ENCODE data around the gene ANK2.

The ANK2 gene

DNA sequence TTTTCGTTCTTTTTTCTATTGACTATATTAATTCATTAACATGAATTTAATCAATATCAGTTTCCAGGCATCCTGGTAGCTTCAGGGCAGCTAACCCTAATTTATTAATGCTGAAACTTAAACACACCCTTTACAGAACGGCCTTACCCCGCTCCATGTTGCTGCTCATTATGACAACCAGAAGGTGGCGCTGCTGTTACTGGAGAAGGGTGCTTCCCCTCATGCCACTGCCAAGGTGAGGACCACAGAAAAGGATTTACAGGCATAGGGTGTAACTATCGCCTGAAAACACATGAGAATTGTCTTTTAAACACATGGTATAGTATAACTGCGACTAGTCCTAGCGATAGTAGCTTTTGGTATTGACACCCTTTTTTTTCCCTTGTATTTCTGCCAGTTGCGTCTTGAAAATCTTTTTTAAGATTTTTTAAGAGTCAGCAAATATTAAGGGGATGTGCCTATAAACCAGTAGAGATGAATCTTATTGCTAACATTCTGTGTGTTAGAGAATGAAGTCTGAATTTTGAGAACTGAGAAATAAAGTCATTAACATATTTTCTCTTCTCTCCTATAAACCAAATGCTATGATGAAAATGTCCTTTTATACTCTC, 229.0 kb downstream of the ANK2 start:
- DNase-seq (ENCODE audit: low read depth in 1 of 2, low spot score in 1 of 2) = no peak

DNA sequence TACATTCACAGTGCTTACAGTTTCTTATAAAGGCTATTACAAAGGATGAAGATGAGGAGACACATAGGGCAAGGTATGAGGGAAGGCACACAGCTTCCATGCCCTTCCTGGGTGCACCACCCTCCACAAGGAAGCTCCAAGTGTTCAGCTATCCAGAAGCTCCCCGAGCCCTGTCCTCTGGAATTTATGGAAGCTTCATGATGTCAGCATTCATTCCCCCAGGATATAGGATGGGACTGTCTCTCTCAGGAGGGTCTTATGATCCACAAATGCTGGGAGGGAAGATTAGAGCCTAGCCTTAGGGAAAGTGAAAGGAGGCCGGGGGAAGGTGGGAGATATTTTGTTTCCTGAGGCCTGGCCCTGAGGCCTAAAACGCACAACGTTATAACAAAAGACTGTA, 236.0 kb downstream of the ANK2 start:
- DNase-seq (ENCODE audit: low read depth in 1 of 2, low spot score in 1 of 2) = no peak

DNA sequence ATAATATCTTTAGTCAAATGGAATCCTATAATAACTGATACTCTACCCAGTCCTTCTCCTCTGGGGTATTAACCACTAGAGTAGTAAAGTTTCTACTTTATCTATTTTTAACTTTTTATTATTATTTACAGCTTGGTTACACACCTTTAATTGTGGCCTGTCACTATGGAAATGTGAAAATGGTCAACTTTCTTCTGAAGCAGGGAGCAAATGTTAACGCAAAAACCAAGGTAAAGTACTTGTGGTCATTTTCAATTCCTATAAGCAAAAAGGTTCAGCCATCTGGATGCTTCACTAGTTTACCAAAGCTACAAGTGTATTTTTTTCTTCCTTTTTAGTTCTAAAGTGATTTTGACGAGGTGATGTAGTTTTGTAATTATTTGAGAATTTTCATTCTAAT, 238.8 kb downstream of the ANK2 start:
- DNase-seq (ENCODE audit: low read depth in 1 of 2, low spot score in 1 of 2) = no peak

DNA sequence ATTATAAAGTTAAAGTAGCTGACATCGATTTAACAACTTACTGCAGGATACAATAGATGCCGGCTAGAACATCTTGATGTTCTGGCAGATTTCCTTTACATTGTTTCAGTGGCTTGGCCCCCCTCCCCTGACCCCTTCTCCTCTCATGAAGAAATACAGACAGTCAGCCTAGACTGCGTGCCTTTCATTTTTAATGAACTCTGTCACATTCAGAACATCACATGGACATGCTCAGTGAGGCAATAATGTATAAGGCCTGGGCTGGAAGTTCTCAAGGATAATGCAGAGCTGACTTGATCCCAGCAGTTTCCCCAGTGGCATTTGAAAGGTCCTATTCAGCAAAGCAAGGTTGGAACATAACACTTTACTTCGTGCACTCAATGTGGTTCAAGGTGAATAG, 239.2 kb downstream of the ANK2 start:
- no peak for DNase-seq (ENCODE audit: low read depth in 1 of 2, low spot score in 1 of 2)

DNA sequence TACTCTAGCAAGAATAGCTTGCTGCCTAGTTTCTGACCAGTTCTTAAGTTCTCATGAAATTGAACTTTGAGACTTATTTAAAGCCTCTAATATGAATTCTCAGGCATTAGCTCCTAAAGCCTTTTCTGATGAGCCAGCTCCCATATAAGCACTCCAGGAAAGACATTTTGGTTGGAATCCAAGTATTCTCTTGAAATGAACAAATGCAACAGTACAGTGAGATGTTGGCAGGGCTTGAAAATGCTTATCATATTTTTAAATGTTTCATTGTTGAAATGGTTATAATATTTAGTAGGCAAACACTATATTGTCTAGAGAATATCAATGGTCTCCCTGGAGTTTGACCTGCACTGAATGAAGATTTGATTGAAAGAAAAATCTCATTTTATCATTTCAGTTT, 240.3 kb downstream of the ANK2 start:
- DNase-seq (ENCODE audit: low read depth in 1 of 2, low spot score in 1 of 2) = no peak

DNA sequence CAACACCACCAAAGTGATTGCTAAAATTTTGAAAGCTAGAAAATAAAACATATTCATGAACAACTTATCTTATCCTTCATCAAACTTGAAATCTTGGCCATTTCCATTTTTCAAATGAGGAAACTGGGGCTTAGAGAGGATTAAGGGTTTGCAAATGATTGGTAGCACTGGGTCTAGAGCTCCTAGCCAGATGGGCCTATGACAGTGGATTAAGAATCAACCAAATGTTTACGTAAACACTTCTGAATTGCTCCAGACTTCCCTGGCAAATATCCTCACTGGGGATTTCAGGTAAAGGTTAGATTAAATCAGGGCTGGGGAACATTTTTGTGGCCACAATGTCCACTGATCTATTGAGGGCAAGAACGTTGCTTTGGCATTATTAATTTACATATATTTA, 241.2 kb downstream of the ANK2 start:
- no peak for DNase-seq (ENCODE audit: low read depth in 1 of 2, low spot score in 1 of 2)

DNA sequence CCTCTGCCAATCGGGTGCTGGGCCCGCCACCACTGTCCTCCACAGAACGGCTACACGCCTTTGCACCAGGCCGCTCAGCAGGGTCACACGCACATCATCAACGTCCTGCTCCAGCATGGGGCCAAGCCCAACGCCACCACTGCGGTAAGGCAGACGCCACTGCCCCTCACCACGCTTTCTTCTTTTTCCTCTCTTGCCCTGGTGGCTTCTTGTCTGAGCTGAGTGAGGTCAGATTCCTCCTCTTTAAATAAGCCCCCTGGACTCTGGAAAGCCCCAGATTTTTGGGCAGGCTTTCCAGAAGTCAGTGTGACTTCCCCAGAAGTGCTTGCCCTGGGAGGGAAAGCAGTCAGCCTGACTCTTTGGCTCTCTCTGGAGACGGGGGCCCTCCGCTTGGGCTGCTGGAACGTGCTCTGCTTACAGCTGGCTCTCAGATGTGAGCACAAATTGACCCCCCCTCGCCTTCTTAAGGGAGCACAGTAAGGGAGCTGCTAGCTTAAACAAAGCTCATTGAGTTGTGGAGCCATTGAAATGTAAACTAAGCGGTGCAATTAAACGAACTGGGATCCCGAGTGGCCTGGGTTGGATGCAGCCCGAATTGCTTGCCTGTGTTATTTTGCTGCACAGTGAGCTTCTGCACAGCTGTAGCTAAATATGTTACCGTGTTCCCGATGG, 243.1 kb downstream of the ANK2 start:
- DNase-seq (ENCODE audit: low read depth in 1 of 2, low spot score in 1 of 2) = no peak

DNA sequence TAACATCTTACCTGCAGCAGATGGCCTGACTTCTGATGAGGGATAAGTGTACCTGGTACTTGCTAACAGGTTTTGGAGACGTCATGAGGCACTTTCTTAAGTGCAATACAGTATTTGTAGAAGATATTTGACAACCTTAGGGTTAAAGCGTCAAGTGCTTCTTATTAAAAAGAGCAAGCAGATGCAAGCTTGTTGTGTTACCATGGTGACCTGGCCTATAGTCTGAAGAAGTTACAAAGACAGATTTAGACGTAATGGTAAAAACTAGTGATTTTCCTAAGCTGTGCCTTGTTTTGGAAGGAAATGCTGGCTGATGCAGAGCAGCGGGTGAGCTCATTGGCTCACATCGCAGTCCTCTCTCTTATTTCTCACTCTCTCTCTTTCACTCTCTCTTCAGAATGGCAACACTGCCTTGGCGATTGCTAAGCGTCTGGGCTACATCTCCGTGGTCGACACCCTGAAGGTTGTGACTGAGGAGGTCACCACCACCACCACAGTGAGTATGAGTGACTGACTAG, 243.6 kb downstream of the ANK2 start:
- DNase-seq (ENCODE audit: low read depth in 1 of 2, low spot score in 1 of 2) = no peak

DNA sequence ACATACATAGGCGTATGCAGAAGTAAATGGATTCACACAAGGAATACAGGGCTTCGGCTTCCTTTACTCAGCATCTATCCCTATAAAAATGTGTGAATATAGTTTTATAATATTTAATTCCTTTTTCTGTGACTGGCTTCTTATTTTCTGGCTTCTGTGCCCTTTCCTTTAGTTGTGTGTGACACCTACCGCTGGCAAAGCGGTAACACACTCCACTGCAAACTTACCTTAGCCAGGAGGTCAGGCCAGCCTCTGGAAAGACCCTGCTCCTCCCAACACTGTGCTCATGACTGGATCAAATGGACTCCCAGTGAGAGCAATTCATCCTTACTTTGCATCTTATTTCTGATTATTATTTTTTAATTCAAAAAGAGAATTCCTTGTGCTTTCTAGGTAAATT, 244.2 kb downstream of the ANK2 start:
- no peak for DNase-seq (ENCODE audit: low read depth in 1 of 2, low spot score in 1 of 2)

DNA sequence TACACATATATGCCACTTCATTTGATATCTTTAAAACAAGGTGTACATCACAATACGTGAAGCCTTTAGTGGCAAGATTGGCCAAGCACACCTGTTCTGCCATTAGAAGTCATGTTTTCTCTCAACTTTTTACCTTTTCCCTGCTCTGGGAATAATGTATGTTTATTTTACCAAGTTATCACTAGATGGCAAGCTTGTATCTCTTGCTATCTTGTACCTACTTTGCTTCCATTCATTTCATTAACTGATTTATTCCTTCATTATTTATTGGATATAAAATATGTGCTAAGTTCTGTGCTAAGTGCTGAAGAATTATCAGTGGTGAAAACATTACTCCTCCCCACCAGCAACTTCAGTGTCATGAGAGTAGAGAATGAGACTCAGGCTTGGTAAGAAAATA, 245.5 kb downstream of the ANK2 start:
- no peak for DNase-seq (ENCODE audit: low read depth in 1 of 2, low spot score in 1 of 2)

DNA sequence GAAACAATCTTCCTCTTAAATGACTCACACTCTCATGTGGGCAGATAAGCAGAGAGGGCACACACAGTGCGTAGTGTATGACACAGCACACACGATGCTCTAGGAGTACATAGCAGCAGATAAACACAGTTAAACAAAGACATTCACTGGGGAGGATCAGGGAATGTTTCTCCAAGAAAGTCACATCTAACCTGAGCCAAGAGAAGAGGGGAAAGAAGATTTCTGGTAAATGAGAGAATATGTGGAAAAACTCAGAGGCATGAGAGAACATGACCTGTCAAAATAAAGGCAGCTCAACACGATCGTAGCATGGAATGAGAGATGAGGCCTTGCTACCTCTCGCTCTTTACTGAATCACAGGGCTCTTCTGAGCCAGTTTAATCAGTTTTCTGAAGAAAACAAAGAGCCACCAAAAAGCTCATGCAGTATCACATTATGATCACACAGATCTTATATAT, 251.0 kb downstream of the ANK2 start:
- no peak for DNase-seq (ENCODE audit: low read depth in 1 of 2, low spot score in 1 of 2)

DNA sequence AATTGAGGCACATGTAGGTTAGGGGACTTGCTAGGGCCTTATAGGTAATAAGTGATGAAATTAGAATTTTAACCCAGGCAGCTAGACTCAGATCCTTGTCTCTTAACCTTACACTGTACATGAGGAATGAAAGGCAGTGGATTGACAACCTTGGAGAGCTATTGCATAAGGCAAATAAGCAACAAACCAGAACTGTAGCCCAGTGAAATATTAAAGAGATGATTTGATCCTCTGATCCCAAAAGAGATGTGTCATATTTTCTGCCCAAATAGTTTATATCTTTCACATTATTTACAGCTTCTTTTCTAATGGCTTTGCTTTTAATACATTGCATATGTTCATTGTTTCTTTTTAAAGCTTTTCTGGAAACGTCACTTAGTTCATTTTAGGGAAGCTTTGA, 252.6 kb downstream of the ANK2 start:
- no peak for DNase-seq (ENCODE audit: low read depth in 1 of 2, low spot score in 1 of 2)

DNA sequence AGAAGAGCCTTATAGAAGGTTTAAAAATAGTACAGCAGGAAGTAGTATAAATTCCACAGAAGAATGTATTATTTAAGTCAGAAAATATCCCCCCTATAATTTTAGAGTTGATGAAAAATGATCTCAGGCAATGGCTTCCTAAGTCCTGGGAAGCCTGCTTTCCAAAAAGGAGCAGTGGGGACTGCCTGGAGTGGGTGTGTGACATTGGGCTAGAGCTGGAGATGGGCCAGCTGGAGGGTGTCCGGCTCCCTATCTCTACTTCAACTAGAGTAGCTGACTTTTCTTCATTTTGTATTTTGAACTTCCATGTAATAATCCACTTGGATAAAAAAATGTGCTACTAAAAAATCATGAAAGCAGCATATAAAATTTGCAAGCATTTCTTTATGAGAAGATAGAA, 253.9 kb downstream of the ANK2 start:
- no peak for DNase-seq (ENCODE audit: low read depth in 1 of 2, low spot score in 1 of 2)

DNA sequence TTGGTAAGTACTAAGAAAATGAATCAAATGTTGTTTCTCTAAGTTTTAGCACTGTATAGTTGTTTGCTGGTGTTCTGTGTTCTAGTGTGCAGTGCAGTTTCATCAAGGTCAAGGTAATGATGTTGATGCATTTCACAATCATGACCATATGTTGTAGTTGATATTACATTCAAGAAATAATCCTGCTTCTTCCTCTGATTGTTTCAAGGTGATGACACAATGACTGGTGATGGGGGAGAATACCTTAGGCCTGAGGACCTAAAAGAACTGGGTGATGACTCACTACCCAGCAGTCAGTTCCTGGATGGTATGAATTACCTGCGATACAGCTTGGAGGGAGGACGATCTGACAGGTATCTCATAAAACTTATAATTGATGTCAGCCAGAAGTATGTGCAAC, 261.6 kb downstream of the ANK2 start:
- DNase-seq (ENCODE audit: low read depth in 1 of 2, low spot score in 1 of 2) = no peak

DNA sequence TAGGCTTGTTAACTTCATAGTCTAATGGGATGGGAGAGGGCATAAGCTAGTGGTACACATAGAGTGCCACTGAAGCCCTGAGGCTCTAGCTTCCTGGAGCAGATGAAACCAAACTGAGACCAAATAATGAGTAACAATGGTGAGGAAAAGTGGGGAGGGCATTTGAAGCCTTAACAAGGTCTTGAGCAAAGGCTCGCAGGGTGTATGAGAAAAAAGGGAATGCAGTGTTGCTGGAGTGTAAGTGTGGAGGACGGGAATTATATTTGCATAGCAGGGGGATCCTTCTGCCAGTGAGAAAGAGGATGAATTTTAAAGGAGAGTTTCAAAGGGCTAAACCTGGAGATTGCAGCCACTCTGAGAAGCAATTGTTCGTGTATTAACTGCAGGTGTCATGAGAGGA, 263.1 kb downstream of the ANK2 start:
- DNase-seq (ENCODE audit: low read depth in 1 of 2, low spot score in 1 of 2) = no peak

DNA sequence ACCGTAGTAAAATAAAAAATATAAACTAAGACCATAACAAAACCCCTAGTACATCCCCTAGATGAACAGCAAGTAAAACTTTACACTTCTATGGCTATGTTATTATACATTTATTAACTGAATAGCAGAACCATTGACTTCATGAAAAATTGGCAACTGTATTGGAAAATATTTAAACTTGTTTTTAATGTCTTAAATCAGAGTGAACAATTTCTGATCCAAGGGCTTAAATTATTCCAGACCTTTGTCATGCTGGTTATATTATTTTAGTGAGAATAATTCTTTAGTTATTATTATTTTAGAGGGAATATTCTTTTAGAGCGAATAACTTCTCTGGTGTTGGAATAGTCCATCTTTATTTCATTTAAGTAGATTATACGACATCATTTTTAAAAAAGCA, 265.0 kb downstream of the ANK2 start:
- DNase-seq (ENCODE audit: low read depth in 1 of 2, low spot score in 1 of 2) = no peak

DNA sequence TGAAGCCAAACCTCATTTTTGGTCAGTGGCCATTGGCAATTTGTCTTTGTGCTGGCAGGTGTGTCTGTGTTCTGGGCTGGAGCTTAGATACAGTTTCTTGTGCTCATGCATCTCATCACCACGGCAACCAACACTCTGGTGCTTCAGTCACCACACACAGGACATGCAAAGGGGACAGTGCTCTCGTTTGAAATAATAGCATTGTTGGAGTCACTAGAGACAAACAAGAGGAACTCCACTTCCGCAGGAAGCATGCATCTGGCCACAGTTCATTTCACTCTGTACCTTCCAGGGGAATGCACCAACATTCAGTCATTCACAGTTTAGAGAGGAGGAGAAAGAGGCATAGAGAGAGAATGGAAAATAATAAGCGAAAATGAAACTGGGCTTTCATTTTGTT, 267.4 kb downstream of the ANK2 start:
- no peak for DNase-seq (ENCODE audit: low read depth in 1 of 2, low spot score in 1 of 2)

DNA sequence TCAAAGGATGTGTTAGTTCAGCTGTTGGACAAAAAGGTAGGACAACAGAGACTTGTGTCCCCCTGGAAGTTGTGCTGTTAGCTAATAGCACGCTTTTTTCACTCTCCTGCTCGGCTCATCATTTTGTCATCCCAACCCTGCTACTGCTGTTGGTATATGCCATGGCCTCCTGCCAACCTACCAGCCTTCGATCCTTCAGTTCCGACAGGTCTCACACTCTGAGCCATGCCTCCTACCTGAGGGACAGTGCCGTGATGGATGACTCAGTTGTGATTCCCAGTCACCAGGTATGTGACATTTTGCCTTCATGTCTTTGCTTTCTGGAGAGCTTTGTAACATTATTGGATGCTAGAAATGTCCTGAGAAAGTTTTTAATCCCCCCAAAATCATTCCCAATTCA, 268.1 kb downstream of the ANK2 start:
- DNase-seq (ENCODE audit: low read depth in 1 of 2, low spot score in 1 of 2) = no peak

DNA sequence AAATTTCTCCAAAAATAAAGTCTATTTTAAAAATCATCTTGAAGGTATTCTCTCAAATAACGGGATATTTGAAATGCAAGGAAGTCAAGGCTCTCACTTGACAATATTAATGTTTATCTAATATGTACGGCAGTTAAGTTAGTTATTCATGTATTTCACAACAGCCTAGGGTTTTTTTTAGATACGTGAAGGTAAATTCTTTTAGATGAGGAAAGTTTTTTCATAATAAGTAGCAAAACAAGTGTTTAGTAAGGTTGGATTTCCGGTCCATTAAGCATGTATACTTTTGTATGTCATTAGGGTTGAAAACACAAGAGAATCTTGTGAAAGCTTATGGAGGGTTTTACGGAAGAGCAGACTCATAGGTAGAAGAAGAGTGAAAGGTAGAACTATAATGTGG, 273.3 kb downstream of the ANK2 start:
- DNase-seq (ENCODE audit: low read depth in 1 of 2, low spot score in 1 of 2) = no peak

DNA sequence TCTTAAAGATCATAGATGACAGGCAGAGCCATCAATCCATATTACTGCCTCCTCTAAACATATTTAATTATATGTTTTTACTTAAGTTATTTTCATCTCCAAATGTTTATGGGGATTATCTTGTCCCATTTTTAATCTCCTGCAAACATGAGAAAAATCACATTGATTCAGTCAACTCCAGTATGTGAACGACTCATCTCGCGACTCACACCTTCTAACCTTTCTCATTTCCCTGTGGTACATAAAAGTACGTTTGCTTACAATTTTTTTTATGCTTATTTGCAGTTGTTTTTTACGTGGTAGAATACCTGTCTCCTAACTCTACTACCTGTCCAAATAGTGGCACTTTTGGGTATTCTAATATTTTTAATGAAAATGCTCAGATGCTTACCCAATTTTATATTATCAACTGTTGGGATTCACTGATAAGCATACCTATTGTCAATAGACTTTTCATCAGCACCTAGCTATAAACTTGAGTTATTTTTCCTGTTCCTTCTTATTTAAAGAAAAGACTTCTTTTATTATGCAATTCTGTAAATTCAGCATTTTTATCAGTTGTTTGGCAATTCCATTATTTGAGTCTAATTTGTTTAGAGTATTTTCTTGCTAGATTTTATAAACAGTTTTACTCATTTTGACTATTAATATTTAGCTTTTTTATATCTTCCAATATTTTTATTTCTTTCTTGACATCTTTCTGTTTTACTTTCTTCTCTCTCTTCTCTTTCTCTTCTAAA, 276.6 kb downstream of the ANK2 start:
- DNase-seq (ENCODE audit: low read depth in 1 of 2, low spot score in 1 of 2) = no peak

DNA sequence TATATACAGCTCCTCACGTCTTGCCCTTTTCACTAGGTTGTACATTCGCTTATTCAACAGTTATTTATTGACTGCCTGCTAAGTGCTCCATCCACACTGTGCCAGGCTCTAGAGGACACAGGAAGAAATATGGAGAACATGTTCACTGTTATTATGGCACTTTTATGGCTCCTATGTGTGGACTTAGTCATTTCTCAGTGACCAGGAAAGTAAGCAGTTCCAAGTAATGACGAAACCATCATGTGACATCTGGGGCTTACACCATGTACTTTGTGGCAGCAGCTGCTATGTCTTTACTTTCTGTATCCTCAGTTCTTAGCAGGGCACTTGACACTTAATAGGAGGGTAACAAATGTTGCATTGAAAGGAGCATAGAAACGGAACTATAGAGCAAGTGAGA, 278.0 kb downstream of the ANK2 start:
- no peak for DNase-seq (ENCODE audit: low read depth in 1 of 2, low spot score in 1 of 2)

DNA sequence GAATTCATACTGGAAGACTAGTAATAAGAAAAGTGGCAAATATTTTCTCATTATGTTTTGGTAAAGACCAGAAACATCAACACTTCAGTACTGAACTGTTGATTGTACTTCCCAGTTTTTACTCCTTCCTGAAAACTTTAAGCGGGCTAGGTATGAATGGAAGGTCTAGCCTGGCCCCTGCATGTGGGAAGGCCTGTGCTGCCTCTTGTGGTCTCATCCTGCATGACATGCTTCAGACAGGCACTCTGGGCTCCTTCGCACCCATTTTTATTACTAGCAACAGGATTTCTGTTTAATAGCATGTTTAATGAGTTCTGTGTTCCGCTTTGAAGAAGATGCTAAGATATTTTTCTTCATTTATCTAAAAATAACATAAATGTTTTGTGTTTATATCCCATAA, 279.1 kb downstream of the ANK2 start:
- no peak for DNase-seq (ENCODE audit: low read depth in 1 of 2, low spot score in 1 of 2)
